Smooth muscle cell (in vitro differentiated cells): Measurements from ENCODE around the gene MTA3. TPM values are rescaled to one million over a fixed set of nuclear protein-coding genes. Genes with fewer than 3 reads are reported as not detected.

ENCODE experiments used
- DNase-seq: peaks from one replicate; lab custom pipeline; 2025; ENCODE audit not compliant: unreplicated experiment; lab: John Stamatoyannopoulos, UW
- H2AFZ ChIP-seq: fragments of 200-600 bp; sonication (generic); 2 replicates; pipeline ENCODE4 v1.6.0; 2016; ENCODE audit warnings: antibody characterized with exemption, low read depth, mild to moderate bottlenecking
- H3F3A ChIP-seq: fragments of 200-600 bp; sonication (generic); 2 replicates; pipeline ENCODE4 v1.6.0; 2017; ENCODE audit warnings: antibody characterized with exemption, low read depth
- H3K27ac ChIP-seq: fragments of 200-600 bp; sonication (generic); 2 replicates; pipeline ENCODE4 v1.5.1; 2016; ENCODE audit warnings: low read depth, mild to moderate bottlenecking
- H3K27me3 ChIP-seq: fragments of 200-600 bp; sonication (generic); 2 replicates; pipeline ENCODE4 v1.6.1; 2016; ENCODE audit warnings: low read depth, mild to moderate bottlenecking
- H3K36me3 ChIP-seq: fragments of 200-600 bp; sonication (generic); 2 replicates; pipeline ENCODE4 v1.5.1; 2016; ENCODE audit warnings: low read depth
- H3K4me1 ChIP-seq: fragments of 200-600 bp; sonication (generic); 2 replicates; pipeline ENCODE4 v1.5.1; 2016; ENCODE audit warnings: low read depth
- H3K4me2 ChIP-seq: fragments of 200-600 bp; sonication (generic); 2 replicates; pipeline ENCODE4 v1.6.0; 2016; ENCODE audit warnings: mild to moderate bottlenecking
- H3K4me3 ChIP-seq: fragments of 200-600 bp; sonication (generic); 2 replicates; pipeline ENCODE4 v1.5.1; 2016; ENCODE audit warnings: mild to moderate bottlenecking
- H3K79me2 ChIP-seq: fragments of 200-600 bp; sonication (generic); 2 replicates; pipeline ENCODE4 v1.6.0; 2016; ENCODE audit warnings: low read depth, mild to moderate bottlenecking
- H3K9ac ChIP-seq: fragments of 200-600 bp; sonication (generic); 2 replicates; pipeline ENCODE4 v1.6.0; 2016; ENCODE audit warnings: low read depth
- H3K9me3 ChIP-seq: fragments of 200-600 bp; sonication (generic); replicated peaks from 2 replicates; pipeline ENCODE4 v1.5.1; 2016; ENCODE audit warnings: low read depth
- H4K20me1 ChIP-seq: fragments of 200-600 bp; sonication (generic); 2 replicates; pipeline ENCODE4 v1.6.0; 2016; ENCODE audit warnings: low read depth
- CTCF ChIP-seq: fragments of 200-600 bp; sonication (generic); IDR thresholded peaks from 2 replicates; pipeline ENCODE4 v1.5.1; 2017; ENCODE audit warnings: borderline replicate concordance, mild to moderate bottlenecking, antibody characterized with exemption; ENCODE audit not compliant: insufficient read depth, poor library complexity, severe bottlenecking
- WGBS: methylation state at CpG from one replicate; pipeline ENCODE4 v1.1.7; 2016; ENCODE audit warnings: low lambda C conversion rate; 5-methylcytosine and 5-hydroxymethylcytosine counted together
- polyA plus RNA-seq: library from polyadenylated mRNA; unstranded; fragments of >200 nt; fragmentation: Nextera tagmentation; extraction: Ambion mirVana; gene quantifications from 2 replicates; pipeline ENCODE4 v1.2.1, GENCODE V29; 2016
- total RNA-seq: library from RNA; depleted of rRNA; stranded (reverse); fragments of >200 nt; gene quantifications from 2 replicates; pipeline ENCODE4 v1.2.3, GENCODE V29; 2014

Gene MTA3
- total RNA-seq (27.5 and 36.2 TPM in 2 replicates), polyA plus RNA-seq (29.8 and 39.4 TPM in 2 replicates)

- peaks cover 18% of the 10 kb centered on the region for H3K4me1 ChIP-seq
- H3K27me3 ChIP-seq = no peaks in the 10 kb centered on the region
- DNase-seq = peak; percentile 40
- no peaks in the 10 kb centered on the region for H3K36me3 ChIP-seq
- WGBS = 2% methylated on average over 8 of the region's 67 CpGs
- peaks cover 41% of the 10 kb centered on the region for H3K79me2 ChIP-seq
- peak within 1 kb of the TSS; percentile 48 for H3K27ac ChIP-seq
- H4K20me1 ChIP-seq = peaks cover 5% of the 10 kb centered on the region
- peak within 1 kb of the TSS; percentile 74 for H3K9ac ChIP-seq
- H3K4me2 ChIP-seq = peak within 1 kb of the TSS; percentile 90
- H2AFZ ChIP-seq = peak within 1 kb of the TSS; percentile 59
- no peaks in the 10 kb centered on the region for H3K9me3 ChIP-seq
- no peak for TF ChIP-seq CTCF
- peaks cover 7% of the 10 kb centered on the region for H3F3A ChIP-seq
- peak within 1 kb of the TSS; percentile 84 for H3K4me3 ChIP-seq
Observed at GRCh38 chr2:42568401-42569115, at the start of gene MTA3. Gene MTA3, plus strand, starts transcription at chr2:42568632. Its CDS starts 114 bp downstream, at chr2:42568746.

- Histone ChIP-seq H3K4me2 (no peak overlapping the region), H3K27me3 (no peaks in the 10 kb centered on the region), H3F3A (no peaks in the 10 kb centered on the region), H2AFZ (no peak overlapping the region), H3K27ac (no peak overlapping the region), H4K20me1 (no peaks in the 10 kb centered on the region), H3K79me2 (no peaks in the 10 kb centered on the region), H3K4me3 (no peak overlapping the region), H3K4me1 (no peaks in the 10 kb centered on the region), H3K36me3 (no peaks in the 10 kb centered on the region), H3K9me3 (no peaks in the 10 kb centered on the region), H3K9ac (no peak overlapping the region)
- WGBS = 97% methylated on average over 8 of the region's 8 CpGs
- no peak for DNase-seq
- no peak for TF ChIP-seq CTCF
Observed at GRCh38 chr2:42519624-42520023, 48.8 kb upstream of the MTA3 start.

DNA sequence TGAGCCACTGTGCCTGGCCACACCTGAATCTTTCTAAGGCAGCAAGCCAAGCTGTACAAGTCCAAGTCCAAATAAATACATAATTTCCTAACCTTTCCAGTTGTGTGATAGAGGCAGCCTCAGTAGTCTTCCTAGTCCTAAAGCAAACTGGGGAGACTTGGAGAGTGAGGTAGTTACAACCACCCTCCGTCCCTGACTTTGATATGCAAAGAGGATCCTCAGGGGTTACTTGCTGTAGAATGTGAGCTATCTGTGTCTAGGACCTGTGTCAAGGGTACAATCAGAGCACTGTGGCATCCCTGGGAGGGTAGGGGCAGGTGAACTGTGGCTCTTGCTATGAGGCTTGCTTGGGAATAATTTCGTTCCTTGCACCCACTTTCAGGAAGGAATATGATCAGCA, 46.4 kb upstream of the MTA3 start:
- Histone ChIP-seq H3K27me3 (no peaks in the 10 kb centered on the region), H3K9ac (no peak overlapping the region), H3K4me1 (no peaks in the 10 kb centered on the region), H3K4me2 (no peak overlapping the region), H3K4me3 (no peak overlapping the region), H3K36me3 (no peaks in the 10 kb centered on the region), H4K20me1 (no peaks in the 10 kb centered on the region), H3F3A (no peaks in the 10 kb centered on the region), H2AFZ (no peak overlapping the region), H3K27ac (no peak overlapping the region), H3K79me2 (no peaks in the 10 kb centered on the region), H3K9me3 (no peaks in the 10 kb centered on the region)
- WGBS = 64% methylated on average over 2 of the region's 2 CpGs
- DNase-seq = no peak
- no peak for TF ChIP-seq CTCF

DNA sequence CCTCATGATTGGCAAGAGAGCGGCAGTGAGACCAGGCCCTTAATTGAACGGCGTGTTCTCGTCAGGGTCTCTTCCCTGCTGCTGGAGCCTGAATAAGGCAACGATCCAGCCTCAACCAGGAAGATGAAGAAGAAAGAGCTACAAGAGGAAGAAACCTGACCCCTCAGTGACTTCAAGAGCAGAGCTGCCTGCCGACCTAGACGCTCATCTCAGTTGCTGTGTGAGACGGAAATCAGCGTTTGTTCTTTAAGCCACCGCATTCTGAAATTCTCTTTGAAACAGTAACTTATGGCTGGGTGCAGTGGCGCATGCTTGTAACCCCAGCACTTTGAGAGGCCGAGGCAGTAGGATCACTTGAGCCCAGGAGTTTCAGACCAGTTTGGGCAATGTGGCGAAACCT, 45.1 kb upstream of the MTA3 start:
- no peak overlapping the region for H3K4me3 ChIP-seq
- DNase-seq = no peak
- no peaks in the 10 kb centered on the region for H3K36me3 ChIP-seq
- H4K20me1 ChIP-seq = no peaks in the 10 kb centered on the region
- no peak overlapping the region for H3K27ac ChIP-seq
- no peaks in the 10 kb centered on the region for H3K27me3 ChIP-seq
- no peak overlapping the region for H2AFZ ChIP-seq
- no peaks in the 10 kb centered on the region for H3K9me3 ChIP-seq
- no peak for TF ChIP-seq CTCF
- H3K79me2 ChIP-seq = no peaks in the 10 kb centered on the region
- H3K4me1 ChIP-seq = no peaks in the 10 kb centered on the region
- 82% methylated on average over 13 of the region's 13 CpGs for WGBS
- no peak overlapping the region for H3K9ac ChIP-seq
- no peak overlapping the region for H3K4me2 ChIP-seq
- H3F3A ChIP-seq = no peaks in the 10 kb centered on the region
